ENCODE results near the gene COBL.

DNA sequence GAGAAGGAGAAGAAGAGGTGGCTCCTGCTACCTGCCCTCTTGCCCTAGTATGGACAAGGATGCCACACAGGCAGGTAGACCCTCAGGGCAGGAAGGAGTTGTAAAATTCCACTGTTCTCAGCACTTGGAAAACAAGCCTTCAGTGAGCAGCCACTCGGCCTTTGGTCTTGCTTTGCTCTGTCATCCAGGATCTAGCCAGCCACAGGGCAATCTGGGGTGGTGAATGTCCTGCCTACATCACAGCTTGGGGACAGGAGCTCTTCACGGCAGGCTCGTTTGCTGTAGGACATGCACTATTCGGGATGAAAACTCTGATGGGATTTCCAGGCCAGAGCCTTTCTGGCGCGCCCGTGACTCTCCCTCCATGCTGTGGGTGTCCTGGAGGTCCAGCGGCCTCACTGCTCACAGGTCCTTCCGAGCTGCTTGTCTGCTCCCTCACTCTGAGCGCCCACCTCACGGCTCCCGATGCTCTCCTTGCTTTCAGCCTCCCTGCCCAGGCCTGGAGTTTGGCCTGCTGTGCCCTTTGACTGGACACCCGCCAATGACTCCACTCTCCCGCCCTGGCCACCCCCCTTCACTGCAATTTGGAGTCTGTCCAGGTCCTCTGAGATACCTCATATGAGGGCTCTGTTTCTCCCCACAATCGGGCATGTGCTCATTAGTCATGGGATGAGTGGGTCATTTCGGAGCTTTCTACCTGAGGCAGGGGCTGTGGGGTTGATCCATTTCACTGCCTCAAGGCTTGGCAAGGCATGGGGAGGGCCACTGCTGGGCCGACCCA, 306.7 kb downstream of the COBL start:
- TF ChIP-seq, protein P1, sequence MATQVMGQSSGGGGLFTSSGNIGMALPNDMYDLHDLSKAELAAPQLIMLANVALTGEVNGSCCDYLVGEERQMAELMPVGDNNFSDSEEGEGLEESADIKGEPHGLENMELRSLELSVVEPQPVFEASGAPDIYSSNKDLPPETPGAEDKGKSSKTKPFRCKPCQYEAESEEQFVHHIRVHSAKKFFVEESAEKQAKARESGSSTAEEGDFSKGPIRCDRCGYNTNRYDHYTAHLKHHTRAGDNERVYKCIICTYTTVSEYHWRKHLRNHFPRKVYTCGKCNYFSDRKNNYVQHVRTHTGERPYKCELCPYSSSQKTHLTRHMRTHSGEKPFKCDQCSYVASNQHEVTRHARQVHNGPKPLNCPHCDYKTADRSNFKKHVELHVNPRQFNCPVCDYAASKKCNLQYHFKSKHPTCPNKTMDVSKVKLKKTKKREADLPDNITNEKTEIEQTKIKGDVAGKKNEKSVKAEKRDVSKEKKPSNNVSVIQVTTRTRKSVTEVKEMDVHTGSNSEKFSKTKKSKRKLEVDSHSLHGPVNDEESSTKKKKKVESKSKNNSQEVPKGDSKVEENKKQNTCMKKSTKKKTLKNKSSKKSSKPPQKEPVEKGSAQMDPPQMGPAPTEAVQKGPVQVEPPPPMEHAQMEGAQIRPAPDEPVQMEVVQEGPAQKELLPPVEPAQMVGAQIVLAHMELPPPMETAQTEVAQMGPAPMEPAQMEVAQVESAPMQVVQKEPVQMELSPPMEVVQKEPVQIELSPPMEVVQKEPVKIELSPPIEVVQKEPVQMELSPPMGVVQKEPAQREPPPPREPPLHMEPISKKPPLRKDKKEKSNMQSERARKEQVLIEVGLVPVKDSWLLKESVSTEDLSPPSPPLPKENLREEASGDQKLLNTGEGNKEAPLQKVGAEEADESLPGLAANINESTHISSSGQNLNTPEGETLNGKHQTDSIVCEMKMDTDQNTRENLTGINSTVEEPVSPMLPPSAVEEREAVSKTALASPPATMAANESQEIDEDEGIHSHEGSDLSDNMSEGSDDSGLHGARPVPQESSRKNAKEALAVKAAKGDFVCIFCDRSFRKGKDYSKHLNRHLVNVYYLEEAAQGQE (IDR thresholded peaks at IDR 0.05; ENCODE audit: low read depth, low read length): no peak
- TF ChIP-seq ZBED1 (IDR thresholded peaks at IDR 0.05; ENCODE audit: borderline replicate concordance) (no peak), CBFB (IDR thresholded peaks at IDR 0.05; ENCODE audit: low read depth) (no peak), NFIC (IDR thresholded peaks at IDR 0.05; ENCODE audit: low read depth, low read length) (no peak)

Data from GM12878 (cell line).